ENCODE data around the gene ZPLD1. TPM values are rescaled to one million over a fixed set of nuclear protein-coding genes. Genes with fewer than 3 reads are reported as not detected.

ZPLD1 gene
- total and polyA plus RNA-seq, 8 donors, result 0.07 to 0.19 (median 0.09) TPM; not detected in 3

GRCh38 chr3:102528727-102529126 lies 93.9 kb downstream of the ZPLD1 start:
- Histone ChIP-seq H3K4me1 (no peaks in the 10 kb centered on the region), H3K27ac (no peak overlapping the region), H3K4me3 (no peak overlapping the region), H3K9me3 (no peaks in the 10 kb centered on the region), H3K36me3 (no peaks in the 10 kb centered on the region), H3K27me3 (no peaks in the 10 kb centered on the region)
- no peak for DNase-seq
- ATAC-seq, result no peak
- intact Hi-C loops (cut with DNase I), result no loop called here
- no peak for TF ChIP-seq CTCF (IDR thresholded peaks at IDR 0.05)
- no peak for FAIRE-seq
